ENCODE data around the gene OTOG.

OTOG gene

DNA sequence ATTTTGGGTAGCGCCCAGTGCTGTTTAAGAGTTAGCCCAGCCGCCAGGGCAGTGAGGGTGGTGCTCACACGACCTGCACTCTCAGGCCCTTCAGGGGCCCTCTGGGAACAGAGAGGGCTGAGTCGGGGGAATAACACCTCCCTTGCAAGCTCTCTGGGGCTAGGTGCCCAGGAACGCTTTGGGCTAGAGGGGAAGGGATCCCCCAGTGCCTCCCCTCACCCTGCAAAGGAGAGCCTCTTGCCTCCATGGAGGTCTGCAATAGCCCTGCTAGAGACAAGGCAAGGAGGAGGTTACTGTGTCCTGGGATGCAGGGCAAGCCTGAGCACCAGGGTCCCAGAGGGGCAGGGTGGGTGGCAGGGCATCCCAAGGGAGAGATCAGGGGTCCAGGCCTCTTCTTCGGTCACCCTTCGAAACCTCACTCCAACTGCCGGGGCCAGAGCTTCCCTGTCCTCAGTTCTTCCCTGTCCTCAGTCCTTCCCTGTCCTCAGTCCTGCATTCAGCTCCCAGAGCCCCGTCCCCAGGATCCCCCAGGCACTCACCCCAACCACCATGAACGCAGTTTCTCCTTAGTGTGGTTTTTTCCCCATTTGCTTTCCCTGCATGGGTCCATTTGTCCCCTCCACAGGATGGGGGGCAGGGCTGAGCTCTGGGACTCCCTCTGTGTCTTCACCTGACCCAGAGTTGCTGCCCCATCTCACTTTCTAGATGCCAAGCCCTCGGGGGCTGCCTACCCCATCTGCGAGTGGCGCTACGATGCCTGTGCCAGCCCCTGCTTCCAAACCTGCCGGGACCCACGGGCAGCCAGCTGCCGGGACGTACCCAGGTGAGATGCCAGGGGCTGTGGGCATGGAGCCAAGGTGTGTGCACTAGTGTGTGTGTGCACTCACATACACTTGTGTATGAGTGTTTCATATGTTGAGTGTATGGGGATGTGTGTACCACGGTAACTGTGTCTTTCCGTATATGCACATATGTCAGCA lies 60.8 kb downstream of the OTOG start:
- TF ChIP-seq, protein P1, sequence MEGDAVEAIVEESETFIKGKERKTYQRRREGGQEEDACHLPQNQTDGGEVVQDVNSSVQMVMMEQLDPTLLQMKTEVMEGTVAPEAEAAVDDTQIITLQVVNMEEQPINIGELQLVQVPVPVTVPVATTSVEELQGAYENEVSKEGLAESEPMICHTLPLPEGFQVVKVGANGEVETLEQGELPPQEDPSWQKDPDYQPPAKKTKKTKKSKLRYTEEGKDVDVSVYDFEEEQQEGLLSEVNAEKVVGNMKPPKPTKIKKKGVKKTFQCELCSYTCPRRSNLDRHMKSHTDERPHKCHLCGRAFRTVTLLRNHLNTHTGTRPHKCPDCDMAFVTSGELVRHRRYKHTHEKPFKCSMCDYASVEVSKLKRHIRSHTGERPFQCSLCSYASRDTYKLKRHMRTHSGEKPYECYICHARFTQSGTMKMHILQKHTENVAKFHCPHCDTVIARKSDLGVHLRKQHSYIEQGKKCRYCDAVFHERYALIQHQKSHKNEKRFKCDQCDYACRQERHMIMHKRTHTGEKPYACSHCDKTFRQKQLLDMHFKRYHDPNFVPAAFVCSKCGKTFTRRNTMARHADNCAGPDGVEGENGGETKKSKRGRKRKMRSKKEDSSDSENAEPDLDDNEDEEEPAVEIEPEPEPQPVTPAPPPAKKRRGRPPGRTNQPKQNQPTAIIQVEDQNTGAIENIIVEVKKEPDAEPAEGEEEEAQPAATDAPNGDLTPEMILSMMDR (IDR thresholded peaks at IDR 0.05; ENCODE audit: insufficient read depth, missing control alignments), result no peak
- no peak for FAIRE-seq
- DNase-seq (ENCODE audit: insufficient read length, low spot score), result no peak

DNA sequence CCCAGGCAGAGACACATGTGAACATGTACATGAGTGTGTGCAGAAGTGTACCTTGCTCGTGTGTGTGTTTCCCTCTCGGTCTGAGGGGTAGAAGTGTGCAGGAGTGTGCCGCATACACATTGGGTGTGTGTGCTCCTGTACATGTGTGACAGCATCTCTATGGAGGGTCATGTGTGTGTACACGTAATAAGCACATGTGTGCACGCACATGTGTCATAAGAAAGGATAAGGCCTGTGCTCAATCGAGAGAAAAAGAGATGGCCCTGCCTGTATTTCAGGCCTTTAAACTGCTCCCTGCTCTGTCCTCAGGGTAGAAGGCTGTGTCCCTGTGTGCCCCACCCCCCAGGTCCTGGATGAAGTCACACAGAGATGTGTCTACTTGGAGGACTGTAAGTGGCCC lies 61.8 kb downstream of the OTOG start:
- FAIRE-seq, result no peak
- no peak for DNase-seq (ENCODE audit: insufficient read length, low spot score)
- TF ChIP-seq, protein P1 (IDR thresholded peaks at IDR 0.05; ENCODE audit: insufficient read depth, missing control alignments), result no peak

DNA sequence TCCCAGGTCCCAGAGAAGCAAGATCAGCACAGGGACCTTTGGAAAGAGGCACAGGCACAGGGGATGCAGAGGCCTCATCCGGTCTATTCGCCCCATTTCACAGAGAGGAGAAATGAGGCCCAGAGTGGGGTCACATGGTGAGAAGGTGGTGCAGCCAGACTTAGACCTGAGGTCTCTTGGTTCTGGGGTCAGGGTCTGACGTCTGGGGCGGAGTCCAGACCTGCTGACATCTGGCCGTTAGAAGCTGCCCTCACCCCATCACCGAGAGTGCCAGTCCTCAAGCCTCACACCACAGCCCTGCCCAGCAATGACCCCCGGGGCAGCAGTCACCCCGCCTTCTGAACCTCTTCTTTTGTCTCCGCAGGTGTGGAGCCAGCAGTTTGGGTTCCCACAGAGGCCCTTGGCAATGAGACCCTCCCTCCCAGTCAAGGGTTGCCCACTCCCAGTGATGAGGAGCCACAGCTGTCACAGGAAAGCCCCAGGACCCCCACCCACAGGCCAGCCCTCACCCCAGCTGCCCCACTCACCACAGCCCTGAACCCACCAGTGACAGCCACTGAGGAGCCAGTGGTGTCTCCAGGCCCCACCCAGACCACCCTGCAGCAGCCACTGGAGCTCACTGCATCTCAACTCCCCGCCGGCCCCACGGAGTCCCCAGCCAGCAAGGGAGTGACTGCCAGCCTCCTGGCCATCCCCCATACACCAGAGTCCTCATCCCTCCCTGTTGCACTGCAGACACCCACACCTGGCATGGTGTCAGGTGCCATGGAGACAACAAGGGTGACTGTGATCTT lies 62.4 kb downstream of the OTOG start:
- FAIRE-seq (no peak), DNase-seq (ENCODE audit: insufficient read length, low spot score) (no peak)
- TF ChIP-seq, protein P1 (IDR thresholded peaks at IDR 0.05; ENCODE audit: insufficient read depth, missing control alignments), result no peak

DNA sequence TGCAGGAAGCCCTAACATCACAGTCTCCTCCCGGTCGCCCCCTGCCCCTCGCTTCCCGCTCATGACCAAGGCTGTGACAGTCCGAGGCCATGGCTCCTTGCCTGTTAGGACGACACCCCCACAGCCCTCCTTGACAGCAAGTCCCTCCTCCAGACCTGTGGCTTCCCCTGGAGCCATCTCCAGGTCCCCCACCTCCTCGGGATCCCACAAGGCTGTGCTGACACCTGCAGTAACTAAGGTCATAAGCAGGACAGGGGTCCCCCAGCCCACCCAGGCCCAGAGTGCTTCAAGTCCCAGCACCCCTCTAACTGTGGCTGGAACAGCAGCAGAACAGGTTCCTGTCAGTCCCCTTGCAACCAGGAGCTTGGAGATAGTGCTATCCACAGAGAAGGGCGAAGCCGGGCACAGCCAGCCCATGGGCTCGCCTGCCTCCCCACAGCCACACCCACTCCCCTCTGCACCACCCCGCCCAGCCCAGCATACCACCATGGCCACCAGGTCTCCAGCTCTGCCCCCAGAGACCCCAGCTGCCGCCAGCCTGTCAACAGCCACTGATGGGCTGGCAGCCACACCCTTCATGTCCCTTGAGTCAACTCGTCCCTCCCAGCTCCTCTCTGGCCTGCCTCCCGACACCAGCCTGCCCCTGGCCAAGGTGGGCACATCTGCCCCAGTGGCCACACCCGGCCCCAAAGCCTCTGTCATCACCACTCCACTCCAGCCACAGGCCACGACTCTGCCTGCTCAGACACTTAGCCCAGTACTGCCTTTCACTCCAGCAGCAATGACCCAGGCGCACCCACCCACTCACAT lies 63.2 kb downstream of the OTOG start:
- FAIRE-seq (no peak), DNase-seq (ENCODE audit: insufficient read length, low spot score) (no peak)
- TF ChIP-seq, protein P1 (IDR thresholded peaks at IDR 0.05; ENCODE audit: insufficient read depth, missing control alignments), result no peak

DNA sequence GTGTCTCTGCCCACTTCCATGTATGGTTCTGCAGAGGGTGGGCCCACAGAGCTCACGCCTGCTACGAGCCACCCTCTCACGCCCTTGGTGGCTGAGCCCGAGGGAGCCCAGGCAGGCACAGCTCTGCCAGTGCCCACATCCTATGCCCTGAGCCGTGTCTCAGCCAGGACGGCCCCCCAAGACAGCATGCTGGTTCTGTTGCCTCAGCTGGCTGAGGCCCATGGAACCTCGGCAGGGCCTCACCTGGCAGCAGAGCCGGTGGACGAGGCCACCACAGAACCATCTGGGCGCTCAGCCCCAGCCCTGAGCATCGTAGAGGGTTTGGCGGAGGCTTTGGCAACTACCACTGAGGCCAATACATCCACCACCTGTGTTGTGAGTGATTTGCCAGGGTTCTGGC lies 64.0 kb downstream of the OTOG start:
- TF ChIP-seq, protein P1 (IDR thresholded peaks at IDR 0.05; ENCODE audit: insufficient read depth, missing control alignments), result no peak
- DNase-seq (ENCODE audit: insufficient read length, low spot score), result no peak
- FAIRE-seq, result no peak

DNA sequence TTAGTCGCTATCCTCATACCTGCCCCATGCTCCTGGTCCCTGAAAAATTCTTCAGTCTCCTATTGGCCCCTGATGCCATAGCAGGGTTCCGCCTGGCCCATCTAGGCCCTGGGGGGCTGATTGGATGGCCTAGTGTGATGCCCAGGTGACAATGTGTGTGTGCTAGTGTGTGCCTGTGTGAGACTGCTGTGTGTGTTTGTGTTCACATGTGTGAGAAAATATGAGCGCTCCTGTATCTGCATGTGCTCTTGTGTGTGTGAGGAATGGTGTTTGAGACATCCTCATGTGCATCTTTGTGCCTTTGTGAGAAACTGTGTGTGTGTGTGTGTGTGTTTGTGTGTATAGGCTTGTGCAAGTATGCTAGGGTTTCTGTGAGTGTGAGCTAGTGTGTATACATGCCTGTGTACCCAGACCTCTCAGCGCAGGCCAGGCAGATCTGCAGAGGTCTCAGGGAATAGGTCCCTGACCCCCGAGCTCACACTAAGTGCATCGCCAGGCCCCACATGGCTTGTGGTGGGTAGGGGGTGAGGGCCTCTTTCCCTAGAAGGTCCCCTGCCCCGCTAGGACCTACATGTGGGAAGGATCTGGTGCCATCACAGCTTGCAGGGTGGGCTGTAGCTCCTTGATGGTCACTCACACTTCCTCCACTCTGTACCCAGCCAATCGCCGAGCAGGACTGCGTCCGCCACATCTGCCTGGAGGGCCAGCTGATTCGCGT lies 64.6 kb downstream of the OTOG start:
- TF ChIP-seq, protein P1 (IDR thresholded peaks at IDR 0.05; ENCODE audit: insufficient read depth, missing control alignments), result no peak
- no peak for FAIRE-seq
- DNase-seq (ENCODE audit: insufficient read length, low spot score), result no peak

Data from D721Med (cell line).